Measurements from ENCODE around the gene CTPS1. TPM values are rescaled to one million over a fixed set of nuclear protein-coding genes. Genes with fewer than 3 reads are reported as not detected.

The CTPS1 gene
- total and polyA plus RNA-seq, 2 experiments from 2014 or later: 19.8 to 30.3 TPM

GRCh38 chr1:40944841-40945430 is 34.6 kb upstream of the CTPS1 start:
- H3K4me2 ChIP-seq (ENCODE audit: unreplicated experiment): no peak overlapping the region
- no peak overlapping the region for H3K27ac ChIP-seq
- H4K20me1 ChIP-seq (ENCODE audit: insufficient read depth): no peaks in the 10 kb centered on the region
- no peaks in the 10 kb centered on the region for H3K9me3 ChIP-seq (ENCODE audit: low read depth)
- H3F3A ChIP-seq (ENCODE audit: insufficient read depth): no peaks in the 10 kb centered on the region
- H3K79me2 ChIP-seq (ENCODE audit: insufficient read depth): no peaks in the 10 kb centered on the region
- H3K4me1 ChIP-seq (ENCODE audit: insufficient read depth): peaks cover 12% of the 10 kb centered on the region; the same call in 1 of the 2 replicates
- no peaks in the 10 kb centered on the region for H3K36me3 ChIP-seq (ENCODE audit: low read depth)
- in situ Hi-C loops (cut with MboI): no loop called here
- H2AFZ ChIP-seq: no peak overlapping the region
- TF ChIP-seq EZH2 (IDR thresholded peaks at IDR 0.05; ENCODE audit: insufficient read depth, poor library complexity, severe bottlenecking): no peak
- TF ChIP-seq EZH2phosphoT487 (IDR thresholded peaks at IDR 0.05; ENCODE audit: insufficient read depth, low read depth): no peak
- H3K9me2 ChIP-seq (ENCODE audit: insufficient read depth): no peaks in the 10 kb centered on the region
- 59 to 64% methylated on average over 6 of the region's 6 CpGs for WGBS, 2 experiments (ENCODE audit: low coverage in 1 of 2, low lambda C conversion rate in 2 of 2, missing lambda C conversion rate in 2 of 2)
- no peak overlapping the region for H3K9ac ChIP-seq
- H3K4me3 ChIP-seq: no peak overlapping the region
- no peaks in the 10 kb centered on the region for H3K27me3 ChIP-seq (replicated peaks; ENCODE audit: insufficient read depth)
- peak; percentile 7 for DNase-seq

- WGBS, 2 experiments (ENCODE audit: low coverage in 1 of 2, low lambda C conversion rate in 2 of 2, missing lambda C conversion rate in 2 of 2): 97 to 98% methylated on average over 2 of the region's 2 CpGs
- in situ Hi-C loops (cut with MboI): no loop called here
- Histone ChIP-seq H3K36me3 (ENCODE audit: low read depth) (no peaks in the 10 kb centered on the region), H3K4me3 (no peak overlapping the region), H2AFZ (no peak overlapping the region), H3K9me2 (ENCODE audit: insufficient read depth) (no peaks in the 10 kb centered on the region), H3K4me2 (ENCODE audit: unreplicated experiment) (no peak overlapping the region), H3K9me3 (ENCODE audit: low read depth) (no peaks in the 10 kb centered on the region), H4K20me1 (ENCODE audit: insufficient read depth) (no peaks in the 10 kb centered on the region), H3K27me3 (replicated peaks; ENCODE audit: insufficient read depth) (no peaks in the 10 kb centered on the region), H3K4me1 (ENCODE audit: insufficient read depth) (peaks cover 12% of the 10 kb centered on the region; the same call in 1 of the 2 replicates), H3F3A (ENCODE audit: insufficient read depth) (no peaks in the 10 kb centered on the region), H3K79me2 (ENCODE audit: insufficient read depth) (no peaks in the 10 kb centered on the region), H3K9ac (no peak overlapping the region), H3K27ac (no peak overlapping the region)
- DNase-seq: peak; percentile 5
- no peak for TF ChIP-seq EZH2 (IDR thresholded peaks at IDR 0.05; ENCODE audit: insufficient read depth, poor library complexity, severe bottlenecking)
- TF ChIP-seq EZH2phosphoT487 (IDR thresholded peaks at IDR 0.05; ENCODE audit: insufficient read depth, low read depth): no peak
Observed at GRCh38 chr1:40945491-40945973, 34.0 kb upstream of the CTPS1 start.

GRCh38 chr1:40948741-40949443 is 30.6 kb upstream of the CTPS1 start:
- Histone ChIP-seq H4K20me1 (ENCODE audit: insufficient read depth) (no peaks in the 10 kb centered on the region), H3K27me3 (replicated peaks; ENCODE audit: insufficient read depth) (no peaks in the 10 kb centered on the region), H3K9me3 (ENCODE audit: low read depth) (no peaks in the 10 kb centered on the region), H3K4me1 (ENCODE audit: insufficient read depth) (peaks cover 12% of the 10 kb centered on the region; the same call in 1 of the 2 replicates), H3K4me2 (ENCODE audit: unreplicated experiment) (peak overlapping the region; percentile 59), H3K9ac (no peak overlapping the region), H3K36me3 (ENCODE audit: low read depth) (no peaks in the 10 kb centered on the region), H3K27ac (no peak overlapping the region), H3K4me3 (no peak overlapping the region), H2AFZ (peak overlapping the region; percentile 69), H3F3A (ENCODE audit: insufficient read depth) (no peaks in the 10 kb centered on the region), H3K79me2 (ENCODE audit: insufficient read depth) (no peaks in the 10 kb centered on the region), H3K9me2 (ENCODE audit: insufficient read depth) (no peaks in the 10 kb centered on the region)
- DNase-seq: peak; percentile 75
- in situ Hi-C loops (cut with MboI): no loop called here
- 9 to 12% methylated on average over 9 of the region's 9 CpGs for WGBS, 2 experiments (ENCODE audit: low coverage in 1 of 2, low lambda C conversion rate in 2 of 2, missing lambda C conversion rate in 2 of 2)
- TF ChIP-seq EZH2 (IDR thresholded peaks at IDR 0.05; ENCODE audit: insufficient read depth, poor library complexity, severe bottlenecking): no peak
- TF ChIP-seq EZH2phosphoT487 (IDR thresholded peaks at IDR 0.05; ENCODE audit: insufficient read depth, low read depth): no peak

GRCh38 chr1:40949563-40949962 is 29.9 kb upstream of the CTPS1 start:
- TF ChIP-seq EZH2 (IDR thresholded peaks at IDR 0.05; ENCODE audit: insufficient read depth, poor library complexity, severe bottlenecking): no peak
- no peak for TF ChIP-seq EZH2phosphoT487 (IDR thresholded peaks at IDR 0.05; ENCODE audit: insufficient read depth, low read depth)
- Histone ChIP-seq H3K4me2 (ENCODE audit: unreplicated experiment) (no peak overlapping the region), H3K36me3 (ENCODE audit: low read depth) (no peaks in the 10 kb centered on the region), H3K4me1 (ENCODE audit: insufficient read depth) (peaks cover 8% of the 10 kb centered on the region; the same call in 1 of the 2 replicates), H3K9me2 (ENCODE audit: insufficient read depth) (no peaks in the 10 kb centered on the region), H4K20me1 (ENCODE audit: insufficient read depth) (no peaks in the 10 kb centered on the region), H3K27me3 (replicated peaks; ENCODE audit: insufficient read depth) (no peaks in the 10 kb centered on the region), H2AFZ (no peak overlapping the region), H3K9me3 (ENCODE audit: low read depth) (no peaks in the 10 kb centered on the region), H3K9ac (no peak overlapping the region), H3F3A (ENCODE audit: insufficient read depth) (no peaks in the 10 kb centered on the region), H3K79me2 (ENCODE audit: insufficient read depth) (no peaks in the 10 kb centered on the region), H3K27ac (no peak overlapping the region), H3K4me3 (no peak overlapping the region)
- no peak for DNase-seq
- 56 to 63% methylated on average over 6 of the region's 6 CpGs for WGBS, 2 experiments (ENCODE audit: low coverage in 1 of 2, low lambda C conversion rate in 2 of 2, missing lambda C conversion rate in 2 of 2)
- in situ Hi-C loops (cut with MboI): no loop called here

Data from GM23248 (cell line).